HL-60 (cell line): Measurements from ENCODE around the gene URB1.
"Not testable (repeated sequence)": the region's sequence is repeated elsewhere in the genome, so short reads cannot be mapped to it uniquely, and the experiment has no call there.

Experiments used
- DNase-seq, 2 experiments: peaks; one replicate each; pipeline ENCODE4 v3.0.0-alpha.2; 2010 to 2020; ENCODE audit warnings: low read depth in 1 of 2, low spot score in 1 of 2
- H3K27ac ChIP-seq: fragments of 250-450 bp; sonication (Bioruptor Pico); replicated peaks from 2 replicates; pipeline ENCODE4 v1.5.1; 2020; ENCODE audit warnings: mild to moderate bottlenecking, moderate library complexity
- H3K27me3 ChIP-seq: fragments of 250-450 bp; sonication (Bioruptor Pico); 2 replicates; pipeline ENCODE4 v1.5.1; 2021; ENCODE audit warnings: mild to moderate bottlenecking, moderate library complexity; ENCODE audit not compliant: insufficient read depth, poor library complexity, severe bottlenecking
- H3K4me3 ChIP-seq: replicated peaks from 2 replicates; pipeline ENCODE4 v1.5.1; 2011; ENCODE audit warnings: mild to moderate bottlenecking, control low read depth, low read length; ENCODE audit not compliant: insufficient read depth
- CTCF ChIP-seq: IDR thresholded peaks from one replicate; pipeline ENCODE4 v1.5.1; 2011; ENCODE audit warnings: low read length, control low read depth, inconsistent platforms; ENCODE audit not compliant: insufficient read depth
- GABPA ChIP-seq: IDR thresholded peaks from 2 replicates; pipeline ENCODE4 v1.6.1; 2012; ENCODE audit warnings: low read depth
- POLR2AphosphoS5 ChIP-seq: IDR thresholded peaks from 2 replicates; pipeline ENCODE4 v1.6.1; 2012; ENCODE audit warnings: low read depth
- REST ChIP-seq: IDR thresholded peaks from 2 replicates; pipeline ENCODE4 v1.6.1; 2012; ENCODE audit warnings: low read depth; ENCODE audit not compliant: insufficient replicate concordance
- SPI1 ChIP-seq: IDR thresholded peaks from 2 replicates; pipeline ENCODE4 v1.6.1; 2012; ENCODE audit warnings: low read depth, mild to moderate bottlenecking, borderline replicate concordance

The URB1 gene

GRCh38 chr21:32311621-32312020, 81.2 kb downstream of the URB1 start:
- Histone ChIP-seq H3K27ac (no peak overlapping the region), H3K4me3 (no peak overlapping the region), H3K27me3 (no peaks in the 10 kb centered on the region)
- no peak for DNase-seq
- no peak for TF ChIP-seq CTCF
- no peak for TF ChIP-seq SPI1
- no peak for TF ChIP-seq POLR2AphosphoS5
- TF ChIP-seq REST, result no peak
- TF ChIP-seq GABPA, result no peak

- H3K4me3 ChIP-seq, result not testable (repeated sequence)
Measured at GRCh38 chr21:32310976-32311375, 81.8 kb downstream of the URB1 start.

GRCh38 chr21:32309906-32310460, 82.8 kb downstream of the URB1 start:
- no peak for TF ChIP-seq REST
- TF ChIP-seq GABPA, result no peak
- no peak for TF ChIP-seq CTCF
- TF ChIP-seq SPI1, result no peak
- TF ChIP-seq POLR2AphosphoS5, result no peak
- no peak for DNase-seq
- Histone ChIP-seq H3K27ac (no peak overlapping the region), H3K27me3 (no peaks in the 10 kb centered on the region), H3K4me3 (no peak overlapping the region)

More at GRCh38 chr21:32310976-32311375, 81.8 kb downstream of the URB1 start:
- H3K27me3 ChIP-seq, DNase-seq, H3K27ac ChIP-seq: not testable (repeated sequence)

GRCh38 chr21:32308696-32309095, 84.1 kb downstream of the URB1 start:
- no peak overlapping the region for H3K4me3 ChIP-seq
- H3K27me3 ChIP-seq, result no peaks in the 10 kb centered on the region
- H3K27ac ChIP-seq, result no peak overlapping the region
- no peak for DNase-seq
- no peak for TF ChIP-seq SPI1
- no peak for TF ChIP-seq GABPA
- TF ChIP-seq CTCF, result no peak
- TF ChIP-seq REST, result no peak
- no peak for TF ChIP-seq POLR2AphosphoS5
